IMR-90 (cell line): ENCODE results near the gene DEPDC5. TPM values are rescaled to one million over a fixed set of nuclear protein-coding genes. Genes with fewer than 3 reads are reported as not detected.

Experiments
- ATAC-seq: fragments of 200-7000 bp; cut with Tn5 transposase; 2 replicates; pipeline ENCODE4 v1.9.1; 2020; ENCODE audit warnings: low read depth, mild to moderate bottlenecking, moderate library complexity
- BruUV-seq: library from RNA; stranded (reverse); fragments of 400-500 nt; replicated peaks from 2 replicates; lab custom pipeline; 2021; lab: Mats Ljungman, UMichigan
- CTCF ChIA-PET: fragments of 300-600 bp; formaldehyde crosslinking; extraction: SDS; loops from one replicate; lab custom pipeline; 2021; ENCODE audit warnings: antibody characterized with exemption; lab: Yijun Ruan, JAX
- POLR2A ChIA-PET: fragments of 300-600 bp; sonication (Branson Sonifier 250); formaldehyde crosslinking; loops from one replicate; lab custom pipeline; 2022; ENCODE audit warnings: antibody characterized with exemption; ENCODE audit not compliant: unreplicated experiment; lab: Charles Lee
- DNase-seq: peaks from one replicate; pipeline ENCODE4 v3.0.0; 2013
- H2AFZ ChIP-seq: replicated peaks from 2 replicates; pipeline ENCODE3; 2013; ENCODE audit warnings: low read length, mild to moderate bottlenecking; ENCODE audit not compliant: poor library complexity
- H2AK5ac ChIP-seq: 2 replicates; pipeline ENCODE4 v1.6.1; 2013; ENCODE audit warnings: low read depth, low read length, inconsistent platforms
- H2AK9ac ChIP-seq: replicated peaks from 2 replicates; pipeline ENCODE3; 2013; ENCODE audit warnings: mild to moderate bottlenecking, low read depth, low read length, moderate library complexity; ENCODE audit not compliant: poor library complexity
- H2BK120ac ChIP-seq: 2 replicates; pipeline ENCODE4 v1.6.1; 2013; ENCODE audit warnings: low read depth, low read length, inconsistent platforms
- H2BK15ac ChIP-seq: 3 replicates; pipeline ENCODE4 v1.6.1; 2013; ENCODE audit warnings: low read depth, low read length, inconsistent platforms
- H2BK20ac ChIP-seq: 2 replicates; pipeline ENCODE4 v1.6.1; 2013; ENCODE audit warnings: low read depth, mild to moderate bottlenecking, inconsistent platforms, low read length, moderate library complexity
- H2BK5ac ChIP-seq: 2 replicates; pipeline ENCODE4 v1.6.1; 2013; ENCODE audit warnings: mild to moderate bottlenecking, low read depth, low read length, inconsistent platforms; ENCODE audit not compliant: poor library complexity, severe bottlenecking
- H3K14ac ChIP-seq: replicated peaks from 2 replicates; pipeline ENCODE4 v1.6.1; 2013; ENCODE audit warnings: low read depth, low read length, inconsistent platforms
- H3K18ac ChIP-seq: 2 replicates; pipeline ENCODE4 v1.6.1; 2013; ENCODE audit warnings: low read depth, low read length, control low read depth
- H3K23ac ChIP-seq: 2 replicates; pipeline ENCODE4 v1.6.1; 2013; ENCODE audit warnings: low read depth, low read length, inconsistent platforms
- H3K27ac ChIP-seq: 2 replicates; pipeline ENCODE4 v1.5.1; 2013; ENCODE audit warnings: mild to moderate bottlenecking, control low read depth, low read length; ENCODE audit not compliant: insufficient read depth
- H3K27me3 ChIP-seq: 2 replicates; pipeline ENCODE4 v1.6.1; 2013; ENCODE audit warnings: low read length; ENCODE audit not compliant: control insufficient read depth, insufficient read depth
- H3K36me3 ChIP-seq: 2 replicates; pipeline ENCODE4 v1.6.1; 2013; ENCODE audit warnings: low read length, mixed read lengths; ENCODE audit not compliant: control insufficient read depth, insufficient read depth
- H3K4ac ChIP-seq: 2 replicates; pipeline ENCODE4 v1.6.1; 2013; ENCODE audit warnings: low read depth, low read length, inconsistent platforms
- H3K4me1 ChIP-seq: 2 replicates; pipeline ENCODE4 v1.6.1; 2013; ENCODE audit warnings: low read length, mixed read lengths; ENCODE audit not compliant: control insufficient read depth, insufficient read depth
- H3K4me2 ChIP-seq: 2 replicates; pipeline ENCODE4 v1.6.1; 2013; ENCODE audit warnings: low read depth, mild to moderate bottlenecking, control low read depth, low read length, moderate library complexity
- H3K4me3 ChIP-seq: 2 replicates; pipeline ENCODE4 v1.5.1; 2013; ENCODE audit warnings: low read depth, mild to moderate bottlenecking, control low read depth, low read length, moderate library complexity; ENCODE audit not compliant: insufficient read depth
- H3K56ac ChIP-seq: 2 replicates; pipeline ENCODE4 v1.6.1; 2013; ENCODE audit warnings: low read length, inconsistent platforms; ENCODE audit not compliant: insufficient read depth; ENCODE audit errors: extremely low read depth
- H3K79me1 ChIP-seq, 2 experiments: 2 replicates each; pipeline ENCODE4 v1.6.1; 2013; ENCODE audit warnings: low read length in 2 of 2, inconsistent platforms in 1 of 2, low read depth in 1 of 2
- H3K9ac ChIP-seq: 2 replicates; pipeline ENCODE4 v1.6.1; 2013; ENCODE audit warnings: low read depth, low read length, control low read depth
- H3K9me1 ChIP-seq: 2 replicates; pipeline ENCODE4 v1.6.1; 2013; ENCODE audit warnings: low read length, inconsistent platforms; ENCODE audit not compliant: insufficient read depth
- H3K9me3 ChIP-seq: 2 replicates; pipeline ENCODE4 v1.6.1; 2013; ENCODE audit warnings: low read length; ENCODE audit not compliant: control insufficient read depth, insufficient read depth
- H4K20me1 ChIP-seq: 2 replicates; pipeline ENCODE4 v1.6.1; 2013; ENCODE audit warnings: low read length, inconsistent platforms; ENCODE audit not compliant: insufficient read depth
- H4K5ac ChIP-seq: 2 replicates; pipeline ENCODE4 v1.6.1; 2013; ENCODE audit warnings: mild to moderate bottlenecking, low read depth, low read length, control low read depth
- H4K8ac ChIP-seq, 2 experiments: 2 replicates each; pipeline ENCODE4 v1.6.1; 2013; ENCODE audit warnings: low read depth in 2 of 2, low read length in 2 of 2, control low read depth in 1 of 2, inconsistent platforms in 1 of 2
- H4K91ac ChIP-seq: 2 replicates; pipeline ENCODE4 v1.6.1; 2013; ENCODE audit warnings: low read depth, low read length, inconsistent platforms; ENCODE audit not compliant: insufficient read depth
- BHLHE40 ChIP-seq: fragments of 150-350 bp; IDR thresholded peaks from 2 replicates; pipeline ENCODE4 v1.6.1; 2016; ENCODE audit warnings: mild to moderate bottlenecking, low read depth, low read length
- ELK1 ChIP-seq: fragments of 150-350 bp; IDR thresholded peaks from 2 replicates; pipeline ENCODE4 v1.6.1; 2016; ENCODE audit warnings: low read depth, mild to moderate bottlenecking, low read length, moderate library complexity, borderline replicate concordance
- MAFK ChIP-seq: IDR thresholded peaks from 2 replicates; pipeline ENCODE4 v1.6.1; 2012; ENCODE audit warnings: low read depth, low read length, improper control_type of control experiment
- MAZ ChIP-seq: IDR thresholded peaks from 2 replicates; pipeline ENCODE4 v1.6.1; 2012; ENCODE audit warnings: low read depth, mild to moderate bottlenecking, low read length, improper control_type of control experiment, moderate library complexity, borderline replicate concordance
- POLR2A ChIP-seq: IDR thresholded peaks from 2 replicates; pipeline ENCODE4 v1.6.1; 2012; ENCODE audit warnings: mild to moderate bottlenecking, low read depth, low read length
- RCOR1 ChIP-seq: IDR thresholded peaks from 2 replicates; pipeline ENCODE4 v1.6.1; 2012; ENCODE audit warnings: mild to moderate bottlenecking, low read length, improper control_type of control experiment; ENCODE audit not compliant: insufficient replicate concordance
- SMC3 ChIP-seq: fragments of 150-350 bp; IDR thresholded peaks from 2 replicates; pipeline ENCODE4 v1.6.1; 2016; ENCODE audit warnings: low read depth, mild to moderate bottlenecking, antibody characterized with exemption, low read length, moderate library complexity
- WGBS, 2 experiments: methylation state at CpG; one replicate each; pipeline versions ENCODE4 v1.1.5 to v1.1.7; 2013; ENCODE audit warnings: missing lambda C conversion rate in 2 of 2; ENCODE audit not compliant: insufficient read length in 1 of 2; ENCODE audit errors: extremely low coverage in 2 of 2; 5-methylcytosine and 5-hydroxymethylcytosine counted together
- dilution Hi-C: fragments of 300-500 bp; cut with HindIII; formaldehyde crosslinking; loops from one replicate; pipeline ENCODE4 v1.14.3; 2018; ENCODE audit warnings: low sequenced_read_pairs; ENCODE audit not compliant: unreplicated experiment
- in situ Hi-C: fragments of 300-500 bp; cut with MboI; formaldehyde crosslinking; loops from 3 replicates; pipeline ENCODE4 v1.14.3; 2019; ENCODE audit warnings: low sequenced_read_pairs, inconsistent platforms, mixed read lengths
- intact Hi-C: fragments of 100-400 bp; cut with micrococcal nuclease; formaldehyde crosslinking; loops from 2 replicates; pipeline ENCODE4 v1.10.0; 2022
- polyA plus RNA-seq, 3 experiments: library from polyadenylated mRNA; depleted of rRNA; stranded (reverse); fragments of >200 nt; gene quantifications; 2 replicates each; pipeline ENCODE4 v1.2.3, GENCODE V29; 2012; ENCODE audit warnings: low replicate concordance in 1 of 3
- total RNA-seq: library from RNA; depleted of rRNA; stranded (reverse); fragments of >200 nt; gene quantifications from 2 replicates; pipeline ENCODE4 v1.2.3, GENCODE V29; 2012

Gene DEPDC5
- total and polyA plus RNA-seq, 2 of the 4 experiments (the other 2 are of a cell fraction): 6.6 to 12.9 TPM

- CTCF ChIA-PET: no interaction called here
Observed at GRCh38 chr22:31838917-31839316, 85.1 kb downstream of the DEPDC5 start.

More at GRCh38 chr22:31838917-31839316, 85.1 kb downstream of the DEPDC5 start:
- no peaks in the 10 kb centered on the region for H3K4me1 ChIP-seq
- H3K4me3 ChIP-seq: no peak overlapping the region
- no peak overlapping the region for H4K5ac ChIP-seq
- H3K9me1 ChIP-seq: peaks cover 3% of the 10 kb centered on the region; the same call in 1 of the 2 replicates
- H3K9ac ChIP-seq: no peak overlapping the region
- DNase-seq (no peak), ATAC-seq (no peak)
- POLR2A ChIA-PET: no interaction called here
- no peak overlapping the region for H3K18ac ChIP-seq
- WGBS, 2 experiments: 100% methylated on average over 2 of the region's 3 CpGs; no CpG with 5 or more reads in 1 of the 2 experiments
- H2AK5ac ChIP-seq: no peak overlapping the region
- H3K14ac ChIP-seq: no peak overlapping the region
- H2AK9ac ChIP-seq: no peak overlapping the region
- no peak overlapping the region for H2AFZ ChIP-seq
- peaks cover 33% of the 10 kb centered on the region for H3K36me3 ChIP-seq
- no peak overlapping the region for H2BK15ac ChIP-seq
- H3K79me1 ChIP-seq: no peaks in the 10 kb centered on the region
- H2BK120ac ChIP-seq: no peak overlapping the region
- dilution Hi-C loops: no loop called here
- H3K56ac ChIP-seq: no peak overlapping the region
- no TSS peak for BruUV-seq
- TF ChIP-seq ELK1: no peak
- no peak for TF ChIP-seq SMC3
- no peak for TF ChIP-seq POLR2A
- TF ChIP-seq MAFK: no peak
- no peak for TF ChIP-seq MAZ
- TF ChIP-seq RCOR1: no peak
- no peak for TF ChIP-seq BHLHE40
- no peak overlapping the region for H4K91ac ChIP-seq
- H3K27me3 ChIP-seq: no peaks in the 10 kb centered on the region
- H4K20me1 ChIP-seq: no peaks in the 10 kb centered on the region
- H3K4ac ChIP-seq: no peak overlapping the region
- no peak overlapping the region for H4K8ac ChIP-seq
- no peaks in the 10 kb centered on the region for H3K9me3 ChIP-seq
- no peak overlapping the region for H3K27ac ChIP-seq
- H3K4me2 ChIP-seq: no peak overlapping the region
- H3K23ac ChIP-seq: no peak overlapping the region
- no peak overlapping the region for H2BK20ac ChIP-seq
- H2BK5ac ChIP-seq: no peak overlapping the region
- intact Hi-C loops: no loop called here
- in situ Hi-C loops: no loop called here
